Measurements from ENCODE around the gene ARGLU1.

Gene ARGLU1

DNA sequence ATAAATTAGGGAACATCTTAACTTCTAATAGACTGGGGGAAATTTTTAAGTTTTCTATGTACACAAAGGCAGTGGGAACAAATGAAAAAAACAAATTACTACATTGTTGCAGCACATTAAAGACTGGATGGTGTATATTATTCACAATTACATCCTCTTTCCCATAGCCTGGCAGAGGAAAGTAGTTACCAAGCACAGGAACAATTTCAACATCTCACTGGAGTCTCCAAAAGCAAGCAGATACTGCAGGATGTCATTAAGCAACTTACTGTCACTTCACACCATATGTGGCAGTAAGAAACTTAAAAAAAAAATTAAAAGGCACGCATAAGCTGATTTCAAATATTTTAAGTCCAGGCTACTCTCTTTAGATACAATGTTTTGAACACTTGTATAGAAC, 26.1 kb downstream of the ARGLU1 start:
- DNase-seq (ENCODE audit: low spot score) = no peak

DNA sequence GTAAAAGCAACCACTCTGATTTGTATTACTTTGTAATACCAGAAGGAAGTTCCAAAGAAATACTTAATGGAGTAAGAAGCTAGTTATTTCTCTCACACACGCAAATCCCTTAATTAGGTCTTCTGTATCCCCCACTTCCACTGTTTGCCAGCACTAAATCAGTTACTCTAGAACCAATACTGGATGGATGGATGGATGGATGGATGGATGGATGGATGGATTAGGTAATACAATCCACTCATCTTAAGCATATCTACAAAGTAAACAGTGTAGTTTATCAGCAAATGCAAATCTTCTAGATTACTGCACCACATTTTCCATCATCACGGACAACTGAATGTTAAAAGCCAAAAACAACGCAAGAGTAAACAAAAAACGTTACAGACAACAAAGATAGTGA, 27.3 kb downstream of the ARGLU1 start:
- no peak for DNase-seq (ENCODE audit: low spot score)

DNA sequence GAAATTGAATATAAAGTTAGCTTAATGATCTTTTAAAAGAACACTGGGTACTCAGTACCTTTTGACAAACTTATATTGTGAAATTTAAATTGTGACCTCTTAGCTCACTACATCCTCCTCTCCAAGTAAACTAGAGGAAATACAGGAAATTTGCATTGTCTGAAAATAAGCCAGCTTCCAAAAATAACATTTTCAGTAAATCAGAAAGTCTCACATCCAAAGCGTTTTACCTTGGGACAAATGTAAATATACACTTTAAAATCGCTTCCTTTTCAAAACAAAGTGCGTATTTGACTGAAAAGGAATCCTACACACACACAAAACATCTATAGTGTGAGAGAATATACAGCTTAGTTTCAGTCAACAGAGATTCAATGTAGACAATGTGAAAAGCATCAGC, 30.4 kb downstream of the ARGLU1 start:
- DNase-seq (ENCODE audit: low spot score) = no peak

DNA sequence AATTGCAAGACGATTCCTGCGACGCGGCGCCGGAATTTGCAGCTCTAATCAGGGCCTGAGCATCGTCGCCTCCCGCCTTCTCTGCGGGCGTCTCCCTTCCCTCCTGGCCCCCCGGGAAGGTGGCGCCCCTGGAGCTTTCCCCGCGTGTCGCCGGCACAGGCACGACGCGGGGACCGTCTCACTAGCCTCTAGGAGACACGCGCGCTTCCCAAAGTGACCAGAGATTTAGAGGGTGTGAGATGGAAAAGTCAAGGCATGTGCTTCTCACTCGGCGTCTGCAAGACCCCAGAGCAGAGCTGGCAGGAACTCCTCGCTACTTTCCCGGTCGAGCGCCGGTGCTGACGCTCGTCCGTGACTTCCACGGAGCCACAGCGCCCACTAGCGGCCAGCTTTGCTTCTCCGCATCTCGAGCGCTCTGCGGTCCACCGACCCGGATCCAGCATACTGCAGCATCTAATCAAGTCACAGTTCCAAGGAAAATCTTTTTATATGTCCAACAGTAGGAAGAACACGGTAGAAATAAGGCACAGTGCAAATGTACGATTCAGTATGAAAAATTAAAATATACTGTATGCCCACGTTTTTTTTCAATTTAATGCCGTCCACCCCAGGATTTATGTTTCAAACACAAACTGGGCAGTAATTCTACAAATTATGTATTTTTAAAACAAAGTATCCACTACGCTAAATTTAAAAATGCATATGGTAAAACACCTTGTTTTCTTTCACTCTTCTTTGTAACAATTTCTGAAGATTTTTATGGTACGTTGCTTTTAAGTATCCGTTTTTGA, 31.5 kb downstream of the ARGLU1 start:
- DNase-seq (ENCODE audit: low spot score) = peak; percentile 85

DNA sequence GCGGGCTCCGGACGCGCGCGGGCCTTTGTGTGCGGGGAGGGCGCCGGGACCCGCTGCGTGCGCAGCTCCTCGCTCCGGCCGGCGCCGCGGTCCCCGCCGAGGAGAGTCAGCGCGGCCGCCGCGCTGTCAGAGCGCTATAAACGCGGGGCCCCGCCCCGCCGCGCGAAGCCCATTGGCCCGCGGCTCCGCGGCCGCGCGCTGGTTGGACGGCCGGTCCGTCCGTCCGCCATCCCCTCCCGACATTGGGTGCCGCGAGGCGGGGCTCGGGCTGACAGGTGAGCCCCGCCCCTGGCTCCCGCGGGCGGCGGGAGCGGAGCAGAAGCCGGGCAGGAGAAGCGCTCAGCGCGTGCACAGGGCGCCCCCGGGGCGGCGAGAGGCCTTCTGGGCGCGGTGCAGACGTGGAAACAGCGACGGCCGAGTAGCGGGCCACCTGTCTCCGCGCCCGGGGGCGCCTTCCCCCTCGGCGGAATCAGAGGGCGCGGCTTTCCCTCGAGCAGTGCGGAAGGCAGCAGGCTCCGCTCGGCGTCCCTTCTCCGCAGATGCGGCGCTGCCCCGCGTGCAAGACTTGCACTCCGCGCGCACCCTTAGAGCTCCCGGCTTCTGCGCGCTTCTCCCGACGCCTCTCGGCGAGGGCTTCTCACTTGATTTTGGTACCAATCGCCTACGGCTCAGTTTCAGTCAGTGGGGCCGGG, 32.2 kb downstream of the ARGLU1 start, which contains the start of gene EFNB2:
Gene EFNB2 (minus strand): TSS at position 111 of the 692 bp plus-strand sequence. CDS start 698 bp downstream, outside the sequence.
- DNase-seq (ENCODE audit: low spot score) = peak; percentile 99

DNA sequence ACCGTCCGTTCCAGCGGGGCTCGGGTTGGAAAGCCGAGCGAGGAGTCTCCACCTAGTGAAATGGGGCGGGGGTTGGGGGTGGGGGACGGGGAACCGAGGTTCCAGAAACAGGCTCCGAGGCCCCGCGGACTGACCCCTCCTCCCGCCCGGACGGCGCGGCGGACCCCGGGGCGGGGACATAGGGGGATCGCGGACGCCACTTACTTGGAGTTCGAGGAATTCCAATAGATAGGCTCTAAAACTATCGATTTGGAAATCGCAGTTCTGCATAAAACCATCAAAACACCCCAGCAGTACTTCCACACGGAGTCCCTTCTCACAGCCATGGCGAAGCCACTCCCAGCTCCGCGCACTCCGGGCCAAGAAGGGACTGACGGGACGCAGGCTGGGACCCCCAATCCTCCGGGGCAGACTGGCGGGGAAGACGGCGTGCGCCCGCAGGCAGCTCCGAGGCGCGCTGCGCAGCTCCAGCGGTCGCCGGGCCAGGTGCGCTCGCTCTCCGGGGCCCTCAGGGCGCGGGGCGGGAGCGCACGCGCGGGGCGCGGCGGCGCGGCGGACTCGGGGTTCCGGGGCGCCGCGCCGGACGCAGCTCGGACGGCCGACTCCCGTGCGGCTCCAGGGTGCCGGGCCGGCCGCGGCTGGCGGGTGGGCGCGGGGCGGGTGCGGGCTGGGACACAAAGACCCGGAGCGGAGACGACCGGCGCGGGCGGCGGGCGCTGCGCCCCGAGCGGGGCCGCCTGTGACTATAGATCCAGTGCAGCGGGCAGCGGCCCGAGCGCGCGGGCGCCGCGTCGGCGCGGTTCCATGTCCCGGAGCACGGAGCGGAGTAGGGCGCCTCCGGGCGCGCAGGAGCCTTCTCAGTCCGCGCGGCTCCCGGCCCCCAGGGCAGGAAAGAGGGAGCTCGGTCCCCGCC, 33.0 kb downstream of the ARGLU1 start:
- DNase-seq (ENCODE audit: low spot score) = peak; percentile 71

DNA sequence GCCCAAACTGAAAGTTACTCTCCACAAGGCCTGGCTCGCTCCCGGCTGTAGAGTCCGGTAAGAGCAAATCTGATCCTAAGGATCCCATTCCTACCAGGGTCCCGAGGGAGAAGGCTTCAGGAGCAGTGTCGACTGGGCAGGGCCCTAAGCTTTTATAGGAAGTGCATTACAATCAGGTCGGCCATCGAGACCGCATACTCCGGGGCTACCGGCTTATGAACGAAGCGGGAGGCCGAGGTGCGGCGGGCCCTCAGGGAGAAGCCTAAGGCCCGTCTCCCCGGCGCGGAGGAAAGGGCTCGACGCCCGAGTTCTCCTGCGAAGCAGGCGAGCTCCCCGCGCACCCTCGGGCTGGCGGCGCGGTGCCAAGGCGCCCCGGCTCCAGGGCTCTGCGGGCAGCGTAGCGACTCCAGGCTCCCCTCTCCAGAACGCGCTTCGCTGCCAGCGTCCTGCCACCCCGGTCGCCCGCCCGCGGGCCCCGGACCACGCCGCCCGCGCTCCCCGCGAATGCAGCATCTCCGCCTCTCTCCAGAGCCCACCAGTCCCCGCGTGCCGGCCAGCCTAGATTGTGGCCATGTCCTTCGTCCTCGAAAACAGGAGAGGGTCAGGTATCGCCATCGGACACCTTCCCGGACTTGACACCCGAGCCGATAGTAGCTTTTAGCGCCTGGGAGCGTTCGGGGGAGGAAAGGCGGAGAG, 33.8 kb downstream of the ARGLU1 start:
- peak; percentile 63 for DNase-seq (ENCODE audit: low spot score)

DNA sequence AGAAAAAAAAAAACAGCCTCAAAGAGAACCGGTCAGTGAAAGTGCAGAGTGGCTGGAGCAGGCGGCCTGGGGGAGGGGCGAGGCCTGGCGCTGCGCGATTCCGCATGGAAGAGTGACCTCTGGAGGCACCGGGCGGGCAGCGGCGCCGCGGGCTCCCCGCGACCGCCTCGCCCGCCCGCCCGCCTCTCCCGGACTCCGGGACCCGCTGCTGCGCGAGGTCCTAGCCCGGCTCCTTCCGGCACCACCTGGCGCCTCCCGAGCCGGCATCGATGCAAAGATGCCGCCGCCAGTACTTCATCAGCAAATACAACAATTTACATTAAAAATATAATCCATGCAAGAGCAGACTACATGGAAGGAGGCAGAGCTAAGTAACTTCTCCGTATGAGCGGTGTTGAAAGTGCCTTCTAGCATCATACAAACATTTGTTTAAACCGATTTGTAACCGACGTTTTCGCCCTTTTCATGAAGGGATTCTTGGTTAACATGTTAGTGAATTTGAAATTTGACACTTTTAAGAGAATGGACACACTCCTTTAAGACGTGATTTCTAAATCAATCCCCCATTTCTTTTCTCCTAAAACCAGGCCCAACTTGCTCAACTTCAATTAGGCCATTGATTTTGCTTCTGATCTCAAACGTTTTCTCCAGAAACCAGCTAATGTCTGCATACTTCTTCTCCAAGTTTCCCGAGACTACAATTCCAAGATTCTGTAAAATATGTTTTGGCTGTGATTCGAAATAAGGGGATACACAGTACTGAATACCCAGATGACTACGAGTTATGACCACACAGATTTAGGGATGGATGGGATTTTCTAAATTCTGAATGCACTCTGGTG, 34.6 kb downstream of the ARGLU1 start:
- DNase-seq (ENCODE audit: low spot score) = peak; percentile 62

DNA sequence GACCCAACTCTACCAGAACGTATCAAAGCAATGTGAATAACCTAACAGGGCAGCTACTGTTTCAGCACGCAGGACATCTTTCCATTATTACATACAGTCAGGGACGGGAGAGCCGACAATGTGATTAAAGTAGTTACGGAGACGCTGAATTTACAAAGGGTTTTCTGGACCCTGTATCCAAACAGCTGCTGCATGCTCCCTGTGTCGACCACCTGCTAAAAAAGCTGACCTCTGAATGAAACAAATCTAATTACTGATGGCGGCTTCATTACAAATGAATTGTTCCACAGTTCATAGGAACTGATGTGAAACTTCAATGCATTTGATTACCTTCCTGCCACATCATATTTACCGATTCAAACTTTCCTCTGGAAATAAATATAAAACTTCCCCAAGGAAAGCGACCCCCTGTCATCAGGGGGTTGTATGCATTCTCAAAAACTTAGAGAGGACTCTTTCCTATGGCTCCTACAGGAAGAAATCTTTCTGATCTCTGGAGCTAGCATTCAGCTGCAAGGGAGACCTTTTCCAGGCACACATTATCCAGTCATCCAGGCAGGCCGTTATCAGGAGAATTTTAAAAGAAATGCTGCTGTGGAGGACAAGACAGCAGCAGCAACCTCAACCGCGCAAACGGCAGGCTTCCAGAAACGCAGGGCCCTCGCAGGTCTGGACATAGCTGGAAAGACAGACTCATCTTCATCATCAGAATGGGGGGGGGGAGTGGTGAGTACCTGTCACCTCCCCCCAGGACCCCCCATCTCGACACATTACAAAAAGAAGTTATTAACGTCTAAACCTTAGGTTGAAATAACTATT, 35.6 kb downstream of the ARGLU1 start:
- DNase-seq (ENCODE audit: low spot score) = no peak

DNA sequence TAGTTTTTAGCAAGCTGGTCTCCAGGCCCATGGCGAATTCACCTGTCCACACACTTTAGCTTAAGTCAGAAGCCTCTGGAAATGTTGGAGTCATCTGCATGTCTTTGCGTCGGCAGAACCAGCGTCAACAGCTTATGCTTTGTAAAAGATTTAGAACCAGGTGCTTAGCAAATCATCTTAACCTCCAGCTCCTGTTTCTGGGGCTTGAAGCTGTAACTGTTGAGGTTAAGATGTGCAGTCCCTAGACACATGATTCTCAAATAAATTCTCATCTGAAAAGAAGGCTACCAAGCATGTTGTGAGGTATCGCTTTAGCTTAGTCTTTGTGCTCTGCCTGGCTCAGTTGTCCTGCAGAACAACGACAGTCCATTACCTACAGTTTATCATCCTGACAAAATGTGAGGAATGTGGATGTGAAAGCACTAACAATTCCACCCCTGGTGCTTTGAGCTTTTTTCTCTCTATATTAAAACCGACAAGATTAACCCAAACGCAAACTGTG, 36.9 kb downstream of the ARGLU1 start:
- no peak for DNase-seq (ENCODE audit: low spot score)

DNA sequence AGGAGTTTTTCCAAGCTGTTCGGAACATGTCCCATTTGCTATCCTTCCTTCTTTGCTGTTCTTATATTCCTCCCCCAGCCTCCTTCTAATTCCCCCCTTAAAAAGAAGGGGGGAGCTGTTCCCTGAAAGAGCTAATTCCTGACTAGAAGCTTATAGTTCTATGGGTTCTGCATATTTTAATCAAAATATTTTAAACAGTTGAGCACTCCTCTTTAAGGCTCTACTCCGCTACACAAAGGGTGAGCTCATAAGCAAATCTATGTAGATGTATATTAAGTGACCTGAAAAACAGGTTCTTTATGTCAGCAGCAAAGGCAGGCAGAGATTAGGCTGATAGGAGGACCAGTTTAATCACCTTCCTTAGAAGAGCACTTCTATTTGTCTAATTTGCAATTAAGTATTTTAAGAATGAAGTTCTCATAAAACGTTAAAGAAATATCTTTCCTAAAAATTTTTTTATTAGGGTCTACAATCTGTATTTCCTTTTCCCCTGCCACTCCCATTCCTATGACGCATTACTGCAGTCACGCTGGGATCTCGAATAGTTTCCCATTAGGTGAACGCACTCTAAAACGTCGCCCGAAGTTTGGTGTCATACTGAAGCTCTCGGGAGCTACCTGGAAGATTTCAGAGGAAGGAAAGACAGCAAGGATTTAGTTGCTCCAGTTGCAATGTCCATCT, 37.6 kb downstream of the ARGLU1 start:
- DNase-seq (ENCODE audit: low spot score) = no peak

DNA sequence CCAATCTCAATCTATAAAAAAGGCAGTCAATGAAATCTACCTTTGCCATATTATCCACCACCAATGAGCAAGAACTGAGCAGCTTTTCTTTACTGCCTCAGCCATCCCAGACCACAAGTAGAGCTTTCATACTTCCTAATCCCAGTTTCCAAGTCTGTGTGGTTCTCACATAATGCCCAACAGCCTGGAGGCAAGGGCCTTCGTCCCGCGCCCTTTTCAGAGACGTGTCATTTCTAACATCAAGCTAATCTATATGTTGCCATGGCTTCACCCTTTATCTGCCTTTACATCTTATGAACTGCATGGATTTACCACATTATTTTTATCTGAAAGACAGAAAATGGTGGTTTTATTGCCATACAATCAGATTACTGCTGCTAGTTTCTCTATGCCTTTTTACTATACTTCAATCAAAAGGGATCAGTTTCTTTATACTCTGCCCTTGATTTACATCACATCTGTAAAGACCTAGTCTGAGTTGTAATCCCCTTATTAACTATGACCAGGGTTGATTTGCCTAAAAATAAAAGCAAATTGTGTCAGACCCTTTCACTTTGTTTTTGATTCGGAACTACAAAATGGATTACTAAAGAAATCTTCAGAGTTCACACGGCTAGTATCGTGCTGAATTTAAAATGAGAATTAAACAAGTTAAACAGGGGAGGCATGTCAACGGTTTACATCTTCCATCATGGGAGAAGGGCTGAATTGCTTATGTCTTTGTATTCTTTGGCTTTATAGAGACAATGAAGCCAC, 38.3 kb downstream of the ARGLU1 start:
- DNase-seq (ENCODE audit: low spot score) = no peak

DNA sequence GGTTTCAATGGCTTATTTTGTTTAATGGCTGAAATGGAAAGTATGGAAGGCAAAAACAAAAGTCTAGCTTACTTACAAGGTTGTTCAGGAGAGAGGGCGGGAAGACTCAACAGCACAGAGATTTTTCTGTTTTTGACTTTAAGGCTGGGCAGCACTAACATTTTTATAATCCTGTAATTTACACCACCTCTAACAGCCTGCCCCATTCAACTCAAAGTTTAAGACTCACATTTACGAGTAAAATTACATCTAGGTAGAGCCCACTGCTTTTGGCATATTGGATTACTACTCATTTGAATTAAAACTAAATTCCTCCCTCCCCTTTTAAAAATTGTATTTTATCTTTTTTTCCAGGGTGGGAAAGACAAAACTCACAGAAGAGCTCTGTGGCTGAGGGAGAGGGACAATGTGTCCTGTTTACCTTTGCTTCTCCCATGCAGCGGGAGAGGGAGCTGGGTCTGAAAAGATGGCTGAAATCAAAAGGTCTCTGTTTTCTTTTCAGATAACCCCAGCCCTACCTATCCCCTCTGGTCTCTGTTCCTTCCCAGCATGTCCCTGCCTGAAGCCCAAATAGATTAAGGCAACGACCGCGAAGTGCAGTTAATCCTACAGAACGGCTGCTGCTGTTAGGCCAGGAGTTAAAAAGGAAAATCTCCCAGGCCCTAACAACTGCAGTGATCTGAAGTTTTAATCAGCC, 39.1 kb downstream of the ARGLU1 start:
- no peak for DNase-seq (ENCODE audit: low spot score)

DNA sequence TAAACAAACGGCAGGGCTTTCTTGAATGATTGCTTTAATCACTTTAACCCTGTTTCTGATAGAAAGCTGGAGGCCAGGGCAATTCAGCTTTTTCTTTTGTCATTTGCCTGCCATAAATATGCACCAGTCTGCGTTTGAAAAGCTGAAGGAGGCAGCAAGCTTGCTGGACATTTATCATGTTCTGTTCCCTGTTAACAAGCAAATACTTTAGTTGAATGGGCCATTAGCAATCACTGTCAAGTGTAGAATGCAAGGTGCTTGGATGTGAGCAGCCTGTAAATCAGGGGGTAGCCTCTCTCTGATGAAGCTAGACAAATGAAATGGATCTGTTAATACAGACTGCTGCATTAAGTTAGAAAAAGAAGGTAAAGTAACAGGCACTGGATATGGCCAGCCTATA, 40.1 kb downstream of the ARGLU1 start:
- DNase-seq (ENCODE audit: low spot score) = no peak

DNA sequence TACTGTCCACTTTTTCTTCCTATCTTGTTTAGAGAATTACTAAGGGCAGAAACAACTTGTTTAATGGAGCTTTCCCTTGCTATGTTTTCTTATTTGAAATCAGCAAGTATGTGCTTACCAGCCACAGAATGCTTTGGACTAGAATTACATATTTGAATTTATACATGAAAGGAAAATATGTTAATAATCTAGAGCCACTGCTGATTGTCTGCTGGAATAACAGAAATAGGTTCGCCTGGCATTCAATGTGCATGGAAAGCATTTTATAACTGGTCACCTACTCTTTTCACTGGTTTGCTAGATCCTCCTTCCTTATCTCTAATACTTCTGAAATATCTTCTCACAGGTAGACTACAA, 40.5 kb downstream of the ARGLU1 start:
- DNase-seq (ENCODE audit: low spot score) = no peak

DNA sequence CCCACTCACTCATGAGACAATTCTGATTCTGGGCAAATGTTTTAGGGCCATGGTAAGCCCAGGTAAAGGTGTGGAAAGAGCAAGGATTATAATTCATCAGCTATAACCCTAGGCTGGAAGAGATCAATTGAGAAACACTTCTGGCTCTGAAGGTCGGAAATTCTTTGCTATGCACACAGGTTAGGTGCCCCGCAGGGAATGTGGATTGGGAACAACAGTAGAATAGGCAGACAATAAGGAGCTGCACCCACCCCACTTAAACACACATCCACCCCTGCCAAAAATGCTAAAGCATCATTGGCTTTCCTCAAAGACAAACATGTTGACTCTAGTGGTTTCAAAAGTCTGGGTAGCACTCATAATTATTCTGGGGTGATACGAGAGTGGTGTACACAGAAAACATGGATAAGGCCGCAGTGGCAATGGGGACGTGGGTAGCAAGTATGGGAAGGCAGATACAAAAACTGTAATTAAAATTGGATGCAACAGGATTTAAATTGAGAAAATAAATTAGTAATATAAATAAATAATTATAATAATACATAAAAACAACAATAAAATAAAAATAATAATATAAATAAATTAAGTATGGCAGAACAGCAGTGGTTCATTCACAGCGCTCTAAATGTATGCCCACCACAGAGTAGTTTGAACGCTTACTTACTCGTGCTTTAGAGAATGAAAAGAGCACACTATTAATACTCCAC, 41.0 kb downstream of the ARGLU1 start:
- no peak for DNase-seq (ENCODE audit: low spot score)

DNA sequence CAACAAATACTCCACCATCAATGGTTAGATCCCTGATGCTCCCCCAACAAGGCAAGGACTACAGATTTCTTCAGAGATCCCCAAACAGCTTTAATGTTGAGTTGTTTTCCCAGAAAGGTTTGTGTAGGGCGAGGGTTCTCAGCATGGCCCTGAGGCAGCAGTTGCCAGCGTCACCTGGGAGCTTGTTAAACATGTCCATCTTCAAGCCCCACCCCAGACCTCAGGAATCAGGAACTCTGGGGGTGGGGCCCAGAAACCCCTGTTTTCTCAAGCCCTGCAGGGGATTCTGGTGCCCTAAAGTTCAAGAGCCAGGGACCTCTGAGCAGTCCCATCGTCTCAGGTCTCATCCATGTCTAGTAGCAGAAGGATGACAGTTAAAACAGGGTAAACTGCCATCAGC, 42.1 kb downstream of the ARGLU1 start:
- no peak for DNase-seq (ENCODE audit: low spot score)
